Femur (tissue), 1 donor: ENCODE measurements around the gene ARHGAP25.
A peak's percentile ranks its signal among the peaks of the same experiment; 100 is the strongest.

Experiments used
- DNase-seq: peaks from one replicate; pipeline ENCODE4 v3.0.0-alpha.2; 2017

The ARHGAP25 gene

GRCh38 chr2:68767996-68768395 is 33.4 kb downstream of the ARHGAP25 start:
- no peak for DNase-seq

- no peak for DNase-seq
Measured at GRCh38 chr2:68768461-68768860, 33.9 kb downstream of the ARHGAP25 start.

- no peak for DNase-seq
Measured at GRCh38 chr2:68768951-68769350, 34.3 kb downstream of the ARHGAP25 start.

- no peak for DNase-seq
Measured at GRCh38 chr2:68769586-68770270, 35.1 kb downstream of the ARHGAP25 start.

- DNase-seq: no peak
Measured at GRCh38 chr2:68770271-68771111, 35.9 kb downstream of the ARHGAP25 start.

- no peak for DNase-seq
Measured at GRCh38 chr2:68771211-68771751, 36.7 kb downstream of the ARHGAP25 start.

- DNase-seq: no peak
Measured at GRCh38 chr2:68772109-68772508, 37.5 kb downstream of the ARHGAP25 start.

GRCh38 chr2:68774569-68775271 is 40.1 kb downstream of the ARHGAP25 start:
- DNase-seq: peak; percentile 67

- DNase-seq: no peak
Measured at GRCh38 chr2:68775272-68775842, 40.7 kb downstream of the ARHGAP25 start.

GRCh38 chr2:68776124-68776523 is 41.5 kb downstream of the ARHGAP25 start:
- DNase-seq: no peak

- no peak for DNase-seq
Measured at GRCh38 chr2:68779595-68779994, 45.0 kb downstream of the ARHGAP25 start.

GRCh38 chr2:68784188-68784587 is 49.6 kb downstream of the ARHGAP25 start:
- DNase-seq: no peak

GRCh38 chr2:68784915-68785314 is 50.3 kb downstream of the ARHGAP25 start:
- DNase-seq: no peak

- DNase-seq: no peak
Measured at GRCh38 chr2:68787356-68787755, 52.7 kb downstream of the ARHGAP25 start.

GRCh38 chr2:68789603-68790002 is 55.0 kb downstream of the ARHGAP25 start:
- no peak for DNase-seq

GRCh38 chr2:68790600-68790999 is 56.0 kb downstream of the ARHGAP25 start:
- no peak for DNase-seq

GRCh38 chr2:68791914-68792313 is 57.3 kb downstream of the ARHGAP25 start:
- no peak for DNase-seq

GRCh38 chr2:68792751-68793150 is 58.1 kb downstream of the ARHGAP25 start:
- no peak for DNase-seq

- DNase-seq: no peak
Measured at GRCh38 chr2:68796295-68796905, 61.8 kb downstream of the ARHGAP25 start.

GRCh38 chr2:68798569-68798968 is 64.0 kb downstream of the ARHGAP25 start:
- DNase-seq: no peak

GRCh38 chr2:68799140-68800026 is 64.8 kb downstream of the ARHGAP25 start:
- DNase-seq: no peak

GRCh38 chr2:68800027-68800401 is 65.4 kb downstream of the ARHGAP25 start:
- DNase-seq: no peak
